Endothelial cell (in vitro differentiated cells): ENCODE results near the gene NEIL1. TPM values are rescaled to one million over a fixed set of nuclear protein-coding genes. Genes with fewer than 3 reads are reported as not detected.
"Not testable (repeated sequence)": the region's sequence is repeated elsewhere in the genome, so short reads cannot be mapped to it uniquely, and the experiment has no call there.

Experiments used
- DNase-seq: peaks from one replicate; pipeline ENCODE4 v3.0.0; 2021; ENCODE audit warnings: low spot score
- H3K27ac Mint-ChIP-seq: one replicate; pipeline ENCODE4 v1.8.0; 2021; ENCODE audit warnings: mixed read lengths, inconsistent platforms; ENCODE audit not compliant: unreplicated experiment
- H3K27me3 Mint-ChIP-seq: one replicate; pipeline ENCODE4 v1.8.0; 2021; ENCODE audit warnings: mild to moderate bottlenecking, moderate library complexity, mixed read lengths, inconsistent platforms; ENCODE audit not compliant: unreplicated experiment
- H3K36me3 Mint-ChIP-seq: one replicate; pipeline ENCODE4 v1.8.0; 2021; ENCODE audit warnings: mild to moderate bottlenecking, low read depth, mixed read lengths, inconsistent platforms; ENCODE audit not compliant: unreplicated experiment
- H3K4me1 Mint-ChIP-seq: one replicate; pipeline ENCODE4 v1.8.0; 2021; ENCODE audit warnings: mild to moderate bottlenecking, mixed read lengths, inconsistent platforms; ENCODE audit not compliant: unreplicated experiment
- H3K4me3 Mint-ChIP-seq: one replicate; pipeline ENCODE4 v1.8.0; 2021; ENCODE audit warnings: mild to moderate bottlenecking, mixed read lengths, inconsistent platforms; ENCODE audit not compliant: unreplicated experiment
- H3K9me3 Mint-ChIP-seq: one replicate; pipeline ENCODE4 v1.8.0; 2021; ENCODE audit warnings: mixed read lengths, inconsistent platforms; ENCODE audit not compliant: unreplicated experiment
- long read RNA-seq: library from polyadenylated mRNA; unstranded; transcript quantifications from one replicate; pipeline ENCODE4 v2.0.0, GENCODE V29; 2020; ENCODE audit not compliant: unreplicated experiment
- total RNA-seq: library from RNA; stranded (reverse); fragmentation: NEBNext Ultra II Directional; extraction: Animal tissue kit (Norgen Biotek cat#: 25700); gene quantifications from one replicate; pipeline ENCODE4 v1.2.1, GENCODE V29; 2021; ENCODE audit not compliant: unreplicated experiment
- TF ChIP-seq, protein P1 (sequence below): fragments of 200-600 bp; sonication (generic); IDR thresholded peaks from one replicate; pipeline ENCODE4 v1.5.0; 2021; ENCODE audit warnings: antibody characterized with exemption; ENCODE audit not compliant: unreplicated experiment

NEIL1 gene
- 149 TPM for total RNA-seq
- long read RNA-seq, transcript NEIL1-201 (10 exons, 3,759 nt) = major isoform, 6 of 61 reads
- long read RNA-seq, partial matches to known transcripts = 32 of 61 reads
- long read RNA-seq, other reads (novel, unspliced or antisense) = 22 of 61 reads

DNA sequence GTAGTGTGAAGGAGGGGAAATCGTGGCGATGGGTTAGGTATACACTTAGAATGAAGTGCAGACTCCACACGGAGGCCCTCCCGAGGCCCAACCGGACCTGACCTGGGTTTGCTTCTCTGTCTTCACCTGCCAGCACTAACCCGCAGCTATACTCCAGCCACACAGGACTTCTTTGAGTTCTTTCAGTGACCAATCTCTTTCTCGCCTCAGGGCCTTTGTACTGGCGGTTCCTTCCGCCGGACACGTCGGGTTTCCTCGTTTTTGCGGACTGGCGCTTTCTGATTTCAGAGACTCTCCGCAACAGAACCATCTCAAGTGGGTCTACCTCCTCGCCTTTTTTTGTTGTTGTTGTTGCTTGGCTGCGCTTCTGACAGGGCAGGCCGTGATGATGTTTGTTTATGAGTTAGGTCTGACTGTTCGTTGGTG lies at the start of gene NEIL1:
Gene NEIL1, plus strand, starts transcription at position 244 of the 426 bp plus-strand sequence. CDS start 1,867 bp downstream, outside the sequence.
- Mint-ChIP-seq H3K27me3 (peaks cover 13% of the 10 kb centered on the region), H3K9me3 (no peaks in the 10 kb centered on the region), H3K27ac (peak within 1 kb of the TSS; percentile 92), H3K4me1 (peaks cover 2% of the 10 kb centered on the region), H3K4me3 (peak within 1 kb of the TSS; percentile 95), H3K36me3 (peaks cover 9% of the 10 kb centered on the region)
- TF ChIP-seq, protein P1, sequence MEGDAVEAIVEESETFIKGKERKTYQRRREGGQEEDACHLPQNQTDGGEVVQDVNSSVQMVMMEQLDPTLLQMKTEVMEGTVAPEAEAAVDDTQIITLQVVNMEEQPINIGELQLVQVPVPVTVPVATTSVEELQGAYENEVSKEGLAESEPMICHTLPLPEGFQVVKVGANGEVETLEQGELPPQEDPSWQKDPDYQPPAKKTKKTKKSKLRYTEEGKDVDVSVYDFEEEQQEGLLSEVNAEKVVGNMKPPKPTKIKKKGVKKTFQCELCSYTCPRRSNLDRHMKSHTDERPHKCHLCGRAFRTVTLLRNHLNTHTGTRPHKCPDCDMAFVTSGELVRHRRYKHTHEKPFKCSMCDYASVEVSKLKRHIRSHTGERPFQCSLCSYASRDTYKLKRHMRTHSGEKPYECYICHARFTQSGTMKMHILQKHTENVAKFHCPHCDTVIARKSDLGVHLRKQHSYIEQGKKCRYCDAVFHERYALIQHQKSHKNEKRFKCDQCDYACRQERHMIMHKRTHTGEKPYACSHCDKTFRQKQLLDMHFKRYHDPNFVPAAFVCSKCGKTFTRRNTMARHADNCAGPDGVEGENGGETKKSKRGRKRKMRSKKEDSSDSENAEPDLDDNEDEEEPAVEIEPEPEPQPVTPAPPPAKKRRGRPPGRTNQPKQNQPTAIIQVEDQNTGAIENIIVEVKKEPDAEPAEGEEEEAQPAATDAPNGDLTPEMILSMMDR = no peak
- peak; percentile 63 for DNase-seq

DNA sequence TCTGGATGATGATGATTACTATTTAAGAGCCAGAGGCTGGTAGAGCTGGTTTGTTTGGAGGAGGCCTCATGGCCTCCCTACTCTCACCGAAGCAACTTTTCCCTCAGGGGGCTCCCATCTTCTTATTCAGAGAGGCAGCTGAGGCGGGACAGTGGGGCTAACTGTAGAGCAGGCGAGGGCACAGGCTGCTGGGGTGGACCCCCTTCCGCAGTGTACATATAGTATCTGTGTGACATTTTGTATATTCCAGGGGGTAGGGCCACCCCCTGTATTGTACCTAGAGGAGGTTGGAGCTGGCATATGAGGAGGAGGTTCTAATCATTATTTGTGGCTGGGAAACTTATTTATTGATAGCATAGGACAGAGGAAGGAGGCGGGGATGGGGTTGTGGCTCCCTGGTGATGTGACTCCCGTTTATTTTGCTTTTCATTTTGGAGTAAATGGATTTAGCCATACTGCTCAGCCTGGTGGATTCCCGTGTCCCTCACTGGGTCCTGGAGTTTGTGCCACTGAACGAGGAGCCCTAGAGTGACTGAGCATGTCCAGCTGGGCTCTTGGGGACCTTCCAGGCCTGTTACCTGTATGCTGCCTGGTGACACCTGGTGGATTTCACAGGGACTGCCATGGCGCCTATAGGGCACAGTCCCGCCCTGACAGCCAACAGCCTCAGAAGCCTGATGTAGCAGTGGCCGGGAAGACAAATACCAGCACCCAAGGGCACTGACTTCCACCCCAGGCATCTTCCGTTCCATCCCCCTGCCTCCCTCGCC lies 48.1 kb upstream of the NEIL1 start:
- not testable (repeated sequence) for H3K36me3 Mint-ChIP-seq

DNA sequence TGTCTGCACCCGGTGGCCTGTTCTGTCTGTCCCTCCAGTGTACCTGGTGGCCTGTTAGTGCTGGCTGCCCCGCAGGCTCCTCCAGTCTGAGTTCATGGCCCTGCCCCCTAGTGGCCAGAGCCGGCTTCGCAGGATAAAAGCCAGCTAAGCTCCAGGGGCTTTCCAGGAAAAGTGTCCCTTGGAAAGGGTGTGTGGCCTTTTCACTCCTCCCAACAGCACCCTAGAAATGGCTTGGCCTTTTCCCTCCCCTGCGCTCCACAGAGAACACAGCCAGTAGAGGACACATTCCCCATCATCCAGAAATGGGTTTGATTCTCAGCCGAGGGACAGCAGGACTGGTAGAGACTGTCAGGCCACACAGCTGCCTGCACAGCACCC lies 47.5 kb upstream of the NEIL1 start:
- not testable (repeated sequence) for H3K27ac Mint-ChIP-seq, H3K9me3 Mint-ChIP-seq, H3K4me3 Mint-ChIP-seq, H3K27me3 Mint-ChIP-seq, H3K4me1 Mint-ChIP-seq, H3K36me3 Mint-ChIP-seq
- TF ChIP-seq, protein P1 = peak; percentile 70
- DNase-seq = peak; percentile 79

More for the DNA sequence above, 48.1 kb upstream of the NEIL1 start:
- not testable (repeated sequence) for DNase-seq, H3K27ac Mint-ChIP-seq, H3K4me3 Mint-ChIP-seq, H3K27me3 Mint-ChIP-seq, H3K9me3 Mint-ChIP-seq, H3K4me1 Mint-ChIP-seq
- TF ChIP-seq, protein P1 = peak; percentile 30

- not testable (repeated sequence) for H3K27me3 Mint-ChIP-seq, DNase-seq, H3K36me3 Mint-ChIP-seq, H3K27ac Mint-ChIP-seq, H3K9me3 Mint-ChIP-seq, H3K4me1 Mint-ChIP-seq, H3K4me3 Mint-ChIP-seq
Measured at GRCh38 chr15:75300026-75300425, 46.8 kb upstream of the NEIL1 start.

DNA sequence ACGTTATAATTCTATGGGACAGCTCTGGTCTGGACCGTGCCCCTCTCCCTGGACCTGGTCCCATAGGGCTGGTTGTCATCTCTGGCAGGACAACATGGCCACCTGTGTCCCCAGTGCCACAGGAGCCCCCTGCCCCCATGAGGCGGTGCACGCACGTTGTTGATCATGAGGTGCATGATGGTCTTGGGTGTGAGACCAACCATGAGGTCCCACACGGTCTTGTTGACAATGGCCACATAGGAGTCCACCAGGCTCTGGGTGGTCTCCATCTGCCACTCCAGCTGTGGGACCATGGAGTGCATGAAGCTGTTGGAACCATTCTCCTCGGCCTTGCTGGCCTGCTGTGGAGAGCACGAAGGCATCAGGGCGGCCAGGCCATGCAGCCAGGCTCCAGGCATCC lies 44.5 kb upstream of the NEIL1 start:
- TF ChIP-seq, protein P1 = no peak
- Mint-ChIP-seq H3K27me3 (peaks cover 4% of the 10 kb centered on the region), H3K9me3 (no peaks in the 10 kb centered on the region), H3K36me3 (no peaks in the 10 kb centered on the region), H3K4me3 (no peak overlapping the region), H3K4me1 (no peaks in the 10 kb centered on the region), H3K27ac (no peak overlapping the region)
- DNase-seq = no peak

DNA sequence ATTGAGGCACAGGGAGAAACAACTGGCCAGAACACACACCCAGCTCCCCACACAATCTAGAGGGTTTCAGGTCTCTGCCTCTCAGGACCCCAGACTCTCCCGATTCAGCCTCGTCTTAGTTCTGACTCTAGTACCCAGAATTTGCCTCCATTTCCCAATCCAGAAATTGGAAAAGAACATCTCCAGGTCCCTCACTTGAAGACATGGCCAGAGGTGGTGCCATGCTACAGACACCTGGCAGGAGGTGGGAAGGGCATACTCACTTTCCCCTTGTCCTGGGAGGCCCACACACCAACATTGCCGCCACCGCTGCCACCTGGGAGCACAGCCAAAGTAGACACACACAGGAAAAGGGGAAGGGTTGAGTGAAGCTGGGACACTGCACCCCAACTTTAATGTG lies 44.1 kb upstream of the NEIL1 start:
- DNase-seq, H3K36me3 Mint-ChIP-seq, H3K4me1 Mint-ChIP-seq, H3K9me3 Mint-ChIP-seq, H3K27me3 Mint-ChIP-seq, H3K27ac Mint-ChIP-seq, H3K4me3 Mint-ChIP-seq: not testable (repeated sequence)
